H9 (cell line): ENCODE results near the gene DOK6. TPM values are rescaled to one million over a fixed set of nuclear protein-coding genes. Genes with fewer than 3 reads are reported as not detected.

Experiments used
- DNase-seq: peaks from one replicate; pipeline ENCODE4 v3.0.0-alpha.2; 2017
- H2AFZ ChIP-seq: one replicate; pipeline ENCODE4 v1.6.1; 2013; ENCODE audit warnings: mild to moderate bottlenecking, low read length, control low read depth, moderate library complexity
- H2AK5ac ChIP-seq: 2 replicates; pipeline ENCODE4 v1.6.1; 2013; ENCODE audit warnings: low read length, control low read depth, mixed read lengths; ENCODE audit not compliant: insufficient read length
- H2BK120ac ChIP-seq: one replicate; pipeline ENCODE4 v1.6.1; 2013; ENCODE audit warnings: low read depth, mild to moderate bottlenecking, low read length, control low read depth, inconsistent platforms; ENCODE audit not compliant: poor library complexity, severe bottlenecking
- H2BK12ac ChIP-seq: 2 replicates; pipeline ENCODE4 v1.6.1; 2013; ENCODE audit warnings: low read length, control low read depth, mixed read lengths, low read depth; ENCODE audit not compliant: insufficient read length
- H2BK15ac ChIP-seq: 2 replicates; pipeline ENCODE4 v1.6.1; 2013; ENCODE audit warnings: low read depth, low read length, control low read depth
- H2BK20ac ChIP-seq: one replicate; pipeline ENCODE4 v1.6.1; 2013; ENCODE audit warnings: low read depth, mild to moderate bottlenecking, low read length, control low read depth, inconsistent platforms; ENCODE audit not compliant: poor library complexity, severe bottlenecking
- H2BK5ac ChIP-seq: 2 replicates; pipeline ENCODE4 v1.6.1; 2013; ENCODE audit warnings: low read length, control low read depth, mixed read lengths; ENCODE audit not compliant: insufficient read length
- H3K14ac ChIP-seq: 2 replicates; pipeline ENCODE4 v1.6.1; 2013; ENCODE audit warnings: low read length, control low read depth; ENCODE audit not compliant: insufficient read depth
- H3K18ac ChIP-seq: 2 replicates; pipeline ENCODE4 v1.6.1; 2013; ENCODE audit warnings: low read depth, mild to moderate bottlenecking, mixed read lengths, low read length, control low read depth; ENCODE audit not compliant: insufficient read length
- H3K23ac ChIP-seq: 2 replicates; pipeline ENCODE4 v1.6.1; 2013; ENCODE audit warnings: low read length, control low read depth, mixed read lengths, low read depth; ENCODE audit not compliant: insufficient read length
- H3K23me2 ChIP-seq: 2 replicates; pipeline ENCODE4 v1.6.1; 2013; ENCODE audit warnings: low read depth, mild to moderate bottlenecking, mixed read lengths, low read length, control low read depth; ENCODE audit not compliant: insufficient read length, poor library complexity, severe bottlenecking
- H3K27ac ChIP-seq: 2 replicates; pipeline ENCODE4 v1.5.1; 2013; ENCODE audit warnings: low read length, control low read depth, mixed read lengths, low read depth; ENCODE audit not compliant: insufficient read length
- H3K27me3 ChIP-seq: 2 replicates; pipeline ENCODE4 v1.6.1; 2013; ENCODE audit warnings: low read length, control low read depth, inconsistent platforms; ENCODE audit not compliant: insufficient read depth
- H3K4ac ChIP-seq: 2 replicates; pipeline ENCODE4 v1.6.1; 2013; ENCODE audit warnings: low read depth, mild to moderate bottlenecking, control low read depth, inconsistent platforms, low read length, moderate library complexity
- H3K4me1 ChIP-seq: 2 replicates; pipeline ENCODE4 v1.6.1; 2013; ENCODE audit warnings: low read length, control low read depth, inconsistent platforms; ENCODE audit not compliant: insufficient read depth
- H3K4me2 ChIP-seq: 2 replicates; pipeline ENCODE4 v1.6.1; 2013; ENCODE audit warnings: low read length, control low read depth, mixed read lengths; ENCODE audit not compliant: insufficient read length, insufficient read depth
- H3K56ac ChIP-seq: 2 replicates; pipeline ENCODE4 v1.6.1; 2013; ENCODE audit warnings: low read depth, mild to moderate bottlenecking, mixed read lengths, low read length, control low read depth; ENCODE audit not compliant: insufficient read length
- H3K79me1 ChIP-seq: 2 replicates; pipeline ENCODE4 v1.6.1; 2013; ENCODE audit warnings: low read depth, mild to moderate bottlenecking, moderate library complexity, low read length, control low read depth, inconsistent platforms; ENCODE audit not compliant: insufficient read depth, poor library complexity, severe bottlenecking
- H3K79me2 ChIP-seq: 2 replicates; pipeline ENCODE4 v1.6.1; 2013; ENCODE audit warnings: low read length, control low read depth, inconsistent platforms; ENCODE audit not compliant: insufficient read depth
- H3K9ac ChIP-seq: 2 replicates; pipeline ENCODE4 v1.6.1; 2013; ENCODE audit warnings: low read length, control low read depth, mixed read lengths; ENCODE audit not compliant: insufficient read length; ENCODE audit errors: extremely low read depth
- H3K9me3 ChIP-seq: one replicate; pipeline ENCODE4 v1.6.1; 2013; ENCODE audit warnings: low read depth, low read length, inconsistent platforms; ENCODE audit not compliant: control insufficient read depth
- H3T11ph ChIP-seq: one replicate; pipeline ENCODE4 v1.6.1; 2013; ENCODE audit warnings: mild to moderate bottlenecking, low read length, control low read depth, inconsistent platforms
- H4K20me1 ChIP-seq: one replicate; pipeline ENCODE4 v1.6.1; 2013; ENCODE audit not compliant: control insufficient read depth, insufficient read length, insufficient read depth
- H4K5ac ChIP-seq: 2 replicates; pipeline ENCODE4 v1.6.1; 2013; ENCODE audit warnings: low read depth, mild to moderate bottlenecking, mixed read lengths, low read length, control low read depth; ENCODE audit not compliant: insufficient read length
- H4K8ac ChIP-seq: replicated peaks from 2 replicates; pipeline ENCODE4 v1.6.1; 2013; ENCODE audit warnings: low read length, control low read depth, mixed read lengths, low read depth; ENCODE audit not compliant: insufficient read length
- H4K91ac ChIP-seq: 2 replicates; pipeline ENCODE4 v1.6.1; 2013; ENCODE audit warnings: low read depth, mild to moderate bottlenecking, moderate library complexity, mixed read lengths, low read length, control low read depth; ENCODE audit not compliant: insufficient read length
- H3K27ac Mint-ChIP-seq, 3 experiments: 2 replicates in 2 of 3; 3 replicates in 1 of 3; pipeline ENCODE4 v1.8.0; 2020 to 2021; ENCODE audit warnings: mixed read lengths in 3 of 3, mild to moderate bottlenecking in 1 of 3, moderate library complexity in 1 of 3
- H3K27me3 Mint-ChIP-seq: 2 replicates; pipeline ENCODE4 v1.8.0; 2021; ENCODE audit warnings: low read depth, mild to moderate bottlenecking, moderate library complexity, mixed read lengths
- H3K36me3 Mint-ChIP-seq, 3 experiments: 2 replicates in 2 of 3; 3 replicates in 1 of 3; pipeline ENCODE4 v1.8.0; 2020 to 2021; ENCODE audit warnings: low read depth in 3 of 3, mixed read lengths in 3 of 3; ENCODE audit not compliant: insufficient read depth in 1 of 3
- H3K4me1 Mint-ChIP-seq, 2 experiments: 2 replicates each; pipeline ENCODE4 v1.8.0; 2020; ENCODE audit warnings: mixed read lengths in 2 of 2
- H3K4me3 Mint-ChIP-seq, 2 experiments: 2 replicates in 1 of 2; 3 replicates in 1 of 2; pipeline ENCODE4 v1.8.0; 2020 to 2021; ENCODE audit warnings: mild to moderate bottlenecking in 2 of 2, mixed read lengths in 2 of 2, moderate library complexity in 1 of 2
- H3K9me3 Mint-ChIP-seq, 2 experiments: 2 replicates in 1 of 2; 3 replicates in 1 of 2; pipeline ENCODE4 v1.8.0; 2020; ENCODE audit warnings: mild to moderate bottlenecking in 2 of 2, mixed read lengths in 2 of 2, moderate library complexity in 1 of 2
- WGBS: extraction: QIAGEN DNeasy Blood & Tissue Kit; methylation state at CpG from one replicate; pipeline ENCODE4 v1.1.7; 2013; ENCODE audit warnings: missing lambda C conversion rate, low lambda C conversion rate, mixed read lengths; ENCODE audit not compliant: insufficient read length; ENCODE audit errors: extremely low coverage; 5-methylcytosine and 5-hydroxymethylcytosine counted together
- total RNA-seq: library from RNA; stranded (reverse); gene quantifications from 2 replicates; pipeline ENCODE4 v1.2.1, GENCODE V29; 2021
- TF ChIP-seq, protein P1 (sequence below): fragments of 200-600 bp; sonication (generic); conservative IDR thresholded peaks from 3 replicates; pipeline ENCODE4 v1.8.0; 2021; ENCODE audit warnings: antibody characterized with exemption, mild to moderate bottlenecking

The DOK6 gene
- total RNA-seq, 1 experiment from 2014 or later, result 0.20 TPM

DNA sequence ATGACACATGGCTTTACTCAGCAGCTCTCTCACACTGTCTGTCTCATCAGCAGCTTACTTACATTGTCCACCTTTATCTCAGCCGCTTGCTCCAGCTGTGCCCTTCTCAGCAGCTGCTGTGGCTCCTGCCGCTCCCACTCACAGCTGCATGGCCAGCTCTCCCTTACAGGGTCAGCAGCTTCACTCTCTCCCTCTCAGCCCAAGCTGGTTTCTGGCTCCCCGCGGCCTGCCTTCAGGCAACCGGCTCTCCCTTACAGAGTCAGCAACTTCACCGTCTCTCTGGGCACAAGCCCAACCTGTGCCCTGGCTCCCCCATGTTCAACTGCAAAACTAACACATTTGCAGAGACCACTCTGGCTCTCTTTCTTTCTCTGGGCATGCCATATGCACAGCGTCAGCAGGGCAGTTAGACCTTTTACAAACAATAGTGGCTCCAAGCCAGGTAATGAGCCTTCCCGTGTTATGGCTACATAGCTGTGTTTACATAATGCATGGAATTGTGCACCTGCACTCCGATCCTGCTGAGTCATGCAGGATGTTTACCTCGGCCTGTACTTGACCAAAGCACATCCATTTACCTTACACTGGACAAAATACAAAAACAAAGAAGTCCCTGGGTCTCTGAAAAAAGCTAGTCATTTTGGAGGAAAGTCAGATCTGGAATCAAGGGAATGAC, 167.3 kb downstream of the DOK6 start:
- H2AFZ ChIP-seq, result no peak overlapping the region
- Mint-ChIP-seq H3K27ac (no peak overlapping the region), H3K4me1 (no peaks in the 10 kb centered on the region), H3K36me3 (peaks cover 12 to 31% (median 19%) of the 10 kb centered on the region in 3 experiments), H3K9me3 (peaks cover 30 to 33% of the 10 kb centered on the region in 2 experiments), H3K4me3 (no peak overlapping the region), H3K27me3 (no peaks in the 10 kb centered on the region; the same call in 1 of the 2 replicates)
- H3K23ac ChIP-seq, result no peak overlapping the region
- no peak overlapping the region for H2BK12ac ChIP-seq
- H3K56ac ChIP-seq, result no peak overlapping the region
- H3K79me2 ChIP-seq, result no peaks in the 10 kb centered on the region
- H3K18ac ChIP-seq, result no peak overlapping the region
- H3K4ac ChIP-seq, result no peak overlapping the region
- no peak overlapping the region for H2BK15ac ChIP-seq
- H4K5ac ChIP-seq, result no peak overlapping the region
- no peaks in the 10 kb centered on the region for H4K20me1 ChIP-seq
- WGBS, result no CpG with 5 or more reads among the region's 10 CpGs
- H3K4me2 ChIP-seq, result no peak overlapping the region
- H3K4me1 ChIP-seq, result no peaks in the 10 kb centered on the region
- H2BK20ac ChIP-seq, result no peak overlapping the region
- H3K23me2 ChIP-seq, result no peaks in the 10 kb centered on the region
- H3K9me3 ChIP-seq, result peaks cover 16% of the 10 kb centered on the region
- H4K91ac ChIP-seq, result no peak overlapping the region
- no peaks in the 10 kb centered on the region for H3K27me3 ChIP-seq
- no peak overlapping the region for H2BK5ac ChIP-seq
- no peak overlapping the region for H2BK120ac ChIP-seq
- H3K79me1 ChIP-seq, result no peaks in the 10 kb centered on the region
- H4K8ac ChIP-seq, result no peak overlapping the region
- no peak overlapping the region for H2AK5ac ChIP-seq
- H3K27ac ChIP-seq, result no peak overlapping the region
- H3K9ac ChIP-seq, result no peak overlapping the region
- H3K14ac ChIP-seq, result no peak overlapping the region
- no peak overlapping the region for H3T11ph ChIP-seq
- DNase-seq, result no peak
- TF ChIP-seq, protein P1, sequence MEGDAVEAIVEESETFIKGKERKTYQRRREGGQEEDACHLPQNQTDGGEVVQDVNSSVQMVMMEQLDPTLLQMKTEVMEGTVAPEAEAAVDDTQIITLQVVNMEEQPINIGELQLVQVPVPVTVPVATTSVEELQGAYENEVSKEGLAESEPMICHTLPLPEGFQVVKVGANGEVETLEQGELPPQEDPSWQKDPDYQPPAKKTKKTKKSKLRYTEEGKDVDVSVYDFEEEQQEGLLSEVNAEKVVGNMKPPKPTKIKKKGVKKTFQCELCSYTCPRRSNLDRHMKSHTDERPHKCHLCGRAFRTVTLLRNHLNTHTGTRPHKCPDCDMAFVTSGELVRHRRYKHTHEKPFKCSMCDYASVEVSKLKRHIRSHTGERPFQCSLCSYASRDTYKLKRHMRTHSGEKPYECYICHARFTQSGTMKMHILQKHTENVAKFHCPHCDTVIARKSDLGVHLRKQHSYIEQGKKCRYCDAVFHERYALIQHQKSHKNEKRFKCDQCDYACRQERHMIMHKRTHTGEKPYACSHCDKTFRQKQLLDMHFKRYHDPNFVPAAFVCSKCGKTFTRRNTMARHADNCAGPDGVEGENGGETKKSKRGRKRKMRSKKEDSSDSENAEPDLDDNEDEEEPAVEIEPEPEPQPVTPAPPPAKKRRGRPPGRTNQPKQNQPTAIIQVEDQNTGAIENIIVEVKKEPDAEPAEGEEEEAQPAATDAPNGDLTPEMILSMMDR, result no peak
